GM12865 (cell line): ENCODE measurements around the gene HIRIP3.
A peak's percentile ranks its signal among the peaks of the same experiment; 100 is the strongest.

Source experiments
- DNase-seq: peaks from one replicate; pipeline ENCODE4 v3.0.0; 2010; ENCODE audit warnings: low read depth
- H3K4me3 ChIP-seq: 2 replicates; pipeline ENCODE4 v1.5.1; 2011; ENCODE audit warnings: mild to moderate bottlenecking, low read depth, low read length, control low read depth
- TF ChIP-seq, protein P1 (sequence below): IDR thresholded peaks from 2 replicates; pipeline ENCODE4 v1.5.1; 2011; ENCODE audit warnings: low read length, control low read depth, low read depth, inconsistent platforms; ENCODE audit not compliant: insufficient read depth; ENCODE audit errors: missing control alignments

The HIRIP3 gene

DNA sequence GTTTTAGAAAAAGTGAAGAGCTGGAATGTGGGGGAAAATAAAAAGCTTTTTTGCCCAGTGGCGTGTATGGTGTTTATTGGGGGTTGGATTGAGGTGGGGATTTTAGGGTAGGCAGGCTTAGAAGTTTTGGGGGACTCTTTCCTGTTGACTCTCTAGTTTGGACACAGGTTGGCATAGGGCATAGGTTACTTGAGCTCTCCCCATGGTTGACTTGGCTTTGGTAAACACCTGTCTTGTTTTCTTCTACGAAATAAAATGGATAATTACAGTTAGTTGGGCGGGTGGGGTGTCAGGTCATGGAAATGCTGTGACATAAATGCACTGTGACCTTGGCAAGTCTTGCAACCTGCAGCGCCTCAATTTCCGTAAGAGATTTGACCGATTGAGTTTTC, 22.4 kb downstream of the HIRIP3 start:
- no peak for DNase-seq
- TF ChIP-seq, protein P1, sequence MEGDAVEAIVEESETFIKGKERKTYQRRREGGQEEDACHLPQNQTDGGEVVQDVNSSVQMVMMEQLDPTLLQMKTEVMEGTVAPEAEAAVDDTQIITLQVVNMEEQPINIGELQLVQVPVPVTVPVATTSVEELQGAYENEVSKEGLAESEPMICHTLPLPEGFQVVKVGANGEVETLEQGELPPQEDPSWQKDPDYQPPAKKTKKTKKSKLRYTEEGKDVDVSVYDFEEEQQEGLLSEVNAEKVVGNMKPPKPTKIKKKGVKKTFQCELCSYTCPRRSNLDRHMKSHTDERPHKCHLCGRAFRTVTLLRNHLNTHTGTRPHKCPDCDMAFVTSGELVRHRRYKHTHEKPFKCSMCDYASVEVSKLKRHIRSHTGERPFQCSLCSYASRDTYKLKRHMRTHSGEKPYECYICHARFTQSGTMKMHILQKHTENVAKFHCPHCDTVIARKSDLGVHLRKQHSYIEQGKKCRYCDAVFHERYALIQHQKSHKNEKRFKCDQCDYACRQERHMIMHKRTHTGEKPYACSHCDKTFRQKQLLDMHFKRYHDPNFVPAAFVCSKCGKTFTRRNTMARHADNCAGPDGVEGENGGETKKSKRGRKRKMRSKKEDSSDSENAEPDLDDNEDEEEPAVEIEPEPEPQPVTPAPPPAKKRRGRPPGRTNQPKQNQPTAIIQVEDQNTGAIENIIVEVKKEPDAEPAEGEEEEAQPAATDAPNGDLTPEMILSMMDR: no peak
- H3K4me3 ChIP-seq: no peak overlapping the region; the same call in 1 of the 2 replicates

DNA sequence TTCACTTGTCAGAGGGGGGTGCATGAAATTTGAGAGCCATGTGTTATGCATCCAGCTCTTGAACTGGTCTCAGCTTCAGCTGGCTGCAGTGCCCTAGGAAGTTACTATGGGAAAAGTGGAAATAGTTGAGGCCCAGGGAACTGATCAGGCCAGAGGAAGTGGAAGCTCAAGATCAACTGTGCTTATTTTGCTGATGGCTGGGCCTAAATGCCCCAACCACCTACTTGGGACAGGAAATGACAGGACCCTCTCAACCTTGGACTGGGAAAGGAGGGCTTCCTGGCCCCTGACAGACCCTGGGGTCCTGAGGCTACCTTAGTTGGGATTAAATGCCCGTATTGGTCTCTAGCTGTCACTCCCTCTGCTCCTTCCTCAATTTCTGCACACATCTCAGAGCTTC, 22.9 kb downstream of the HIRIP3 start:
- DNase-seq: no peak
- no peak overlapping the region for H3K4me3 ChIP-seq
- TF ChIP-seq, protein P1: no peak

GRCh38 chr16:29971304-29971703, 24.1 kb downstream of the HIRIP3 start:
- H3K4me3 ChIP-seq: no peak overlapping the region
- TF ChIP-seq, protein P1: no peak
- no peak for DNase-seq

DNA sequence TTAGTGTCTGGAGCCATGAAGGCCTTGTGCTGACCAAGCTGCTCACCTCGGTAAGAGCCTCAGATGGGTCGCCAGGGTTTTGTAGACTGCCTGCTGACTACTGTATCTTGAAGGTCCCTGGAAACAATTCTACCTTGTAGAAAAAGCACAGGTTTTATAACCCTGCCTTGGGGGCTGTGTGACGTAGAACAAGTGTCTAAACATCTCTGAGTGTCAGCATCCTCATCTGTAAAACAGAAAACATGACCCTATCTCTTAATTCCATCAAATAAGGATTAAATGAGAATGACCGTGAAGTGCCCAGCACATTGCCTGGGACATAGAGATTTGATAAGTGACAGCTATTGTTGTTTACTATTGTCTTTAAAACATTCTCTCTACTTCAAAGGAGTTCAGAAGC, 27.2 kb downstream of the HIRIP3 start:
- no peak for DNase-seq
- TF ChIP-seq, protein P1: no peak
- no peak overlapping the region for H3K4me3 ChIP-seq

DNA sequence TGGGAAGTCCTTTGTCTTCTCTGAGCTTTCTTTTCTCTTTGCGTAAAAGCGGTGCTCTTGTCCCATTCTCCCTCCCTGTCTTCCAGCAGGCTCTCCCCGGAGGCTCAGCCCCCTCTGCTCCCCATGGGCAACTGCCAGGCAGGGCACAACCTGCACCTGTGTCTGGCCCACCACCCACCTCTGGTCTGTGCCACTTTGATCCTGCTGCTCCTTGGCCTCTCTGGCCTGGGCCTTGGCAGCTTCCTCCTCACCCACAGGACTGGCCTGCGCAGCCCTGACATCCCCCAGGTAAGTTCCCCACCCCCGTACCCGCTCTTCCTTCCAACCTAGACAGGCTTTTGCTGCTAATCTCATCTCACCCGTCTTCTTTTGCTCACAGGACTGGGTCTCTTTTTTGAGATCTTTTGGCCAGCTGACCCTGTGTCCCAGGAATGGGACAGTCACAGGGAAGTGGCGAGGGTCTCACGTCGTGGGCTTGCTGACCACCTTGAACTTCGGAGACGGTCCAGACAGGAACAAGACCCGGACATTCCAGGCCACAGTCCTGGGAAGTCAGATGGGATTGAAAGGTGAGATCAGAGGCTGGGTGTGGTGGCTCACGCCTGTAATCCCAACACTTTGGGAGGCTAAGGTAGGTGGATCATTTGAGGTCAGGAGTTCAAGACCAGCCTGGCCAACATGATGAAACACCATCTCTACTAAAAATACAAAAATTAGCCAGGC, 32.2 kb downstream of the HIRIP3 start:
- DNase-seq: no peak
- H3K4me3 ChIP-seq: peak overlapping the region; percentile 82

GRCh38 chr16:29962344-29962994, 32.9 kb downstream of the HIRIP3 start:
- peak overlapping the region; percentile 82 for H3K4me3 ChIP-seq
- DNase-seq: no peak
- TF ChIP-seq, protein P1: no peak

More for the DNA sequence above, 32.2 kb downstream of the HIRIP3 start:
- TF ChIP-seq, protein P1: no peak
